ENCODE results near the gene TPRG1. TPM values are rescaled to one million over a fixed set of nuclear protein-coding genes. Genes with fewer than 3 reads are reported as not detected.

Gene TPRG1
- total RNA-seq, 1 donor = 0.45 TPM

DNA sequence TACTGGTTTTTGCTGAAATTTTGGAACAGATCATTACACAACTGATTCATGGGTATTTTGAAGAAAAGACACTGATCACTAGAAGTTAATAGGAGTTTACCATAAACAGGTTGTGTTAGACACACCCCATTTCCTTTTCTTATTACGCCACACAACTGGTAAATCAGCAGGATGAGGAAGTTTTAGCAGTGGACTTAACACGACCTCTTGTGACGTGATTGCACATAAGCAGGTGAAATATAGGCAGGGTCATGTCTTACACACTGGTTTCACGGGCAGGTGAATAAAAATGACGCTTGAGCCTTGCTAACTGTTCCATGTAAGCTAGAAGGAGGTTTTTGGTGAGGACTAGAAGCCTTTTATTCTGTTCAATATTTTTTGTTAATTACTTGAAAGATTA is 27.1 kb upstream of the TPRG1 start:
- no peak overlapping the region for H3K4me3 ChIP-seq (ENCODE audit: low read depth, low read length)
- TF ChIP-seq, protein P1, sequence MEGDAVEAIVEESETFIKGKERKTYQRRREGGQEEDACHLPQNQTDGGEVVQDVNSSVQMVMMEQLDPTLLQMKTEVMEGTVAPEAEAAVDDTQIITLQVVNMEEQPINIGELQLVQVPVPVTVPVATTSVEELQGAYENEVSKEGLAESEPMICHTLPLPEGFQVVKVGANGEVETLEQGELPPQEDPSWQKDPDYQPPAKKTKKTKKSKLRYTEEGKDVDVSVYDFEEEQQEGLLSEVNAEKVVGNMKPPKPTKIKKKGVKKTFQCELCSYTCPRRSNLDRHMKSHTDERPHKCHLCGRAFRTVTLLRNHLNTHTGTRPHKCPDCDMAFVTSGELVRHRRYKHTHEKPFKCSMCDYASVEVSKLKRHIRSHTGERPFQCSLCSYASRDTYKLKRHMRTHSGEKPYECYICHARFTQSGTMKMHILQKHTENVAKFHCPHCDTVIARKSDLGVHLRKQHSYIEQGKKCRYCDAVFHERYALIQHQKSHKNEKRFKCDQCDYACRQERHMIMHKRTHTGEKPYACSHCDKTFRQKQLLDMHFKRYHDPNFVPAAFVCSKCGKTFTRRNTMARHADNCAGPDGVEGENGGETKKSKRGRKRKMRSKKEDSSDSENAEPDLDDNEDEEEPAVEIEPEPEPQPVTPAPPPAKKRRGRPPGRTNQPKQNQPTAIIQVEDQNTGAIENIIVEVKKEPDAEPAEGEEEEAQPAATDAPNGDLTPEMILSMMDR (IDR thresholded peaks at IDR 0.05; ENCODE audit: insufficient read depth, low read length) = no peak
- DNase-seq (ENCODE audit: low read depth) = peak; percentile 56

DNA sequence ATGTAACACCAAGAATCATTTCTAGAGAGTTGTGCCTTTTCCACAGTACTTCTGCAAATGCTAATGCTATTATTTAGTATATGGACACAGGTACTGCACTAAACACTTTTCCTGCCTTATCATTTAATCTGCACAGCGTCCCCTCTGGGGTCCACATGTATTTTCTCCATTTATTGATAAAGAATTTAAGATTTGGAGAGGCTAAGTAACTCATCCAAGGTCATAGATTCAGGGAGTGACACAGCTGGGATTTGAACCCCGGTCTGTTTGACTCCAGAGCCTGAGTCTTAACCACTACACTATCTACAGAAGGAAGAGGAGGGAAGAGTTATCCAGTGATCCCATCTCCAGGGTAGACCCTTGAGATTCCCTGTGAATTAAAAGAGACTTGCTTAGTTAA is 24.9 kb upstream of the TPRG1 start:
- no peak overlapping the region for H3K4me3 ChIP-seq (ENCODE audit: low read depth, low read length)
- peak; percentile 10 for DNase-seq (ENCODE audit: low read depth)
- TF ChIP-seq, protein P1 (IDR thresholded peaks at IDR 0.05; ENCODE audit: insufficient read depth, low read length) = no peak

DNA sequence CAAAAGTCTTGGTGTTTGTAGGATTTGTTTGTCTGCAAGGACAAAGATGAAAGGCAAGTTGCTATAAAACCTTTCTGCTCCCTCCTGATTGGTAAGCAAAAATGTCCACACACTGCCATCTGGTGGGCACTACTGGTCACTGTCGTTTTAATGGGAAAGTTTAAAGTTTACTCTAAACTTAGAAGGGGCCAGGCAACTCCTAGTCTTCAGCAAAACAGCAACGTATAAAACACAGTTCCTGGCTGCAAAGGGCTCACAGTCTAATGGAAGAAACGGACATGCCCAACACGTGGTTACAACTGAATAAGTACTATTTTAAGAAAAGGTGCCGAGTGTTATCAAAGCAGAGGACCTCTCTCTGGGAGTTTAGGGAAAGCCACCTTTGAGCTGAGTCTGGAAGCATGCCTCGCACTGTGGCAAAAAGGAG is 23.7 kb upstream of the TPRG1 start:
- DNase-seq (ENCODE audit: low read depth) = peak; percentile 80
- no peak overlapping the region for H3K4me3 ChIP-seq (ENCODE audit: low read depth, low read length)
- TF ChIP-seq, protein P1 (IDR thresholded peaks at IDR 0.05; ENCODE audit: insufficient read depth, low read length) = peak; percentile 76

DNA sequence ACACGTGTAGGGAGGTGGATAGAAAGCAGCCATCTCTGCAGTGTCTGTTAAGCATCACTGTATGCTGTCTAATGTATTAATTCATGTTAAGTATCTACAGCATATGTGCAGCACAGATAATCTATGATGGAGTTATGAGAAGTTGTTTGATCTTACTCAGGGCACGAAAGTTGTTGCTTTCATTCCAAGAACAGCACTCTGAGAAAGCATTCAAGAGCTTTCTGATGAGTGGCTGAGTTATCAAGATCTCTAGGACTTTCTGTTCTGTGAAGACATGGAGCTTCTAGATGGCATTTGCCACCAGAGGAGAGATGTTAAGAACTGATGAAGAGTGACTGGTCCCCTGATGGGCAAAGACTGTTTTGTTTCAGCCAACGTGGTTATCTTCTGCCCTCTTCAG is 22.6 kb upstream of the TPRG1 start:
- H3K4me3 ChIP-seq (ENCODE audit: low read depth, low read length) = no peak overlapping the region
- TF ChIP-seq, protein P1 (IDR thresholded peaks at IDR 0.05; ENCODE audit: insufficient read depth, low read length) = no peak
- no peak for DNase-seq (ENCODE audit: low read depth)

DNA sequence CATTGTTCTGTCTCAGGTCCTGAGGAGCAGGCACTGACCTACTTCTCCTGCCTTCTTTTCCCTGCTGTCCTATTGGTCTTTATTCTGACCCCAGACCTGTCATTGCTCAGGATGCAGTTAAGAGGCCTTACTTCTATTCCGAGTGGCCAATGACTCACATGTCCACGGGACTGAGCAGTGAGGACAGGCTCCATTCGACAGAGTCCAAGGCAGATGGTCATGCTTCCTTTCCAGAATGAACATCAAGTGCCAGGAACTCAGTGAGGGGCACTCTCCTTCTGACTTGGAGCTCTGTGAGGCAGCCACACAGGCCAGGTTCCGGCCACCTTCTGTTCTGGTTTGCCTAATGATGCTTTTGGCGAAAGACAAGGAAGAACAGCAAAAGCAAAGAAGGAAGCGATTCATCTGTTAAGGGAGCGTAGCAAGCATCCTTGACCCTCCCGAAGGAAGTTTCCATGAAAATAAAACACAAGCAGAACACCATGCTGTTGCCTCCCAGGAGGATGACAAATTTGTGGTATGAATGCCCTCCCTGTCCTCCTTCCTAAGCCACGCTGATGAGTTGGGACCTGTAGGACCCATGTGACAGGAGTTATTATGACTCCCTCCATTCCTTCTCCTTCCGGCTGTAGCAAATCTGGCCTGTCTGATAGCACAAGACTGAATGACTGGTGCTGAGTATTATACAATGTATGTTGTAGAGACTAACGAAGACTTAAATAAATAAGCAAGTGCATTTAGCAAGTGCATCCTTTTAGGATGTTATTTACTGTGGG is 14.4 kb upstream of the TPRG1 start:
- no peak for DNase-seq (ENCODE audit: low read depth)
- TF ChIP-seq, protein P1 (IDR thresholded peaks at IDR 0.05; ENCODE audit: insufficient read depth, low read length) = no peak
- H3K4me3 ChIP-seq (ENCODE audit: low read depth, low read length) = no peak overlapping the region

DNA sequence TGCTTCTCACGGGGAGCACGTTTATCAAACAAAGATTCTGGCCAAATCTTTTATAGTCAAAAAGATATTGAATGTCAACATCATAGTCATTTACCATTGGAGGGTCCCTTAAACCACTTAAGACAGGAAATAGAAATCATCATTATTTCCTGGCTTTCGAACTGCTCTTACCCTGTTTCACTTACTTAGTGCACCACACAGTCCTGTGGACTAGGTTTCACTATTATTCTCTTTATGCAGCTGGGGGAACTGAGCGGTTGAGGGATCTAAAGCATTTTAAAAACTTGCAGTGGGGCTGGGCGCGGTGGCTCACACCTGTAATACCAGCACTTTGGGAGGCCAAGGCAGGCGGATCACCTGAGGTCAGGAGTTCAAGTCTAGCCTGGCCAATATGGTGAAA is 13.7 kb upstream of the TPRG1 start:
- TF ChIP-seq, protein P1 (IDR thresholded peaks at IDR 0.05; ENCODE audit: insufficient read depth, low read length) = no peak
- no peak for DNase-seq (ENCODE audit: low read depth)
- H3K4me3 ChIP-seq (ENCODE audit: low read depth, low read length) = no peak overlapping the region
